Neural progenitor cell (in vitro differentiated cells): ENCODE data around the gene GPR39. TPM values are rescaled to one million over a fixed set of nuclear protein-coding genes. Genes with fewer than 3 reads are reported as not detected.

Source experiments
- DNase-seq: peaks from one replicate; pipeline ENCODE4 v3.0.0-alpha.2; 2016; ENCODE audit warnings: low spot score
- H2AFZ ChIP-seq: fragments of 200-600 bp; sonication (generic); replicated peaks from 2 replicates; pipeline ENCODE4 v1.6.1; 2016; ENCODE audit warnings: antibody characterized with exemption
- H3F3A ChIP-seq: fragments of 200-600 bp; sonication (generic); 2 replicates; pipeline ENCODE4 v1.6.1; 2016; ENCODE audit warnings: antibody characterized with exemption, low read depth
- H3K27ac ChIP-seq: fragments of 200-600 bp; sonication (generic); 2 replicates; pipeline ENCODE4 v1.5.1; 2016; ENCODE audit warnings: mild to moderate bottlenecking
- H3K27me3 ChIP-seq: fragments of 200-600 bp; sonication (generic); 2 replicates; pipeline ENCODE4 v1.6.1; 2016; ENCODE audit warnings: mild to moderate bottlenecking, moderate library complexity
- H3K36me3 ChIP-seq: fragments of 200-600 bp; sonication (generic); 2 replicates; pipeline ENCODE4 v1.5.1; 2016
- H3K4me1 ChIP-seq: fragments of 200-600 bp; sonication (generic); 2 replicates; pipeline ENCODE4 v1.6.1; 2016; ENCODE audit warnings: mixed run types
- H3K4me2 ChIP-seq: fragments of 200-600 bp; sonication (generic); 2 replicates; pipeline ENCODE4 v1.6.1; 2016
- H3K4me3 ChIP-seq: fragments of 200-600 bp; sonication (generic); 2 replicates; pipeline ENCODE4 v1.5.1; 2016
- H3K79me2 ChIP-seq: fragments of 200-600 bp; sonication (generic); 2 replicates; pipeline ENCODE4 v1.6.1; 2016; ENCODE audit warnings: low read depth
- H3K9ac ChIP-seq: fragments of 200-600 bp; sonication (generic); 2 replicates; pipeline ENCODE4 v1.6.1; 2016
- H3K9me3 ChIP-seq: fragments of 200-600 bp; sonication (generic); 2 replicates; pipeline ENCODE4 v1.5.1; 2016; ENCODE audit warnings: low read depth
- H4K20me1 ChIP-seq: fragments of 200-600 bp; sonication (generic); 2 replicates; pipeline ENCODE4 v1.6.1; 2016; ENCODE audit warnings: low read depth
- H3K27ac Mint-ChIP-seq: 3 replicates; pipeline ENCODE4 v1.8.0; 2021; ENCODE audit warnings: mixed read lengths
- H3K27me3 Mint-ChIP-seq: 2 replicates; pipeline ENCODE4 v1.8.0; 2022; ENCODE audit warnings: low read depth, mild to moderate bottlenecking, inconsistent platforms, moderate library complexity, mixed read lengths; ENCODE audit not compliant: insufficient read depth
- H3K36me3 Mint-ChIP-seq: 3 replicates; pipeline ENCODE4 v1.8.0; 2021; ENCODE audit warnings: mixed read lengths
- H3K4me1 Mint-ChIP-seq: 3 replicates; pipeline ENCODE4 v1.8.0; 2021; ENCODE audit warnings: mixed read lengths
- H3K4me3 Mint-ChIP-seq: 3 replicates; pipeline ENCODE4 v1.8.0; 2021; ENCODE audit warnings: mild to moderate bottlenecking, moderate library complexity, mixed read lengths
- H3K9me3 Mint-ChIP-seq: 3 replicates; pipeline ENCODE4 v1.8.0; 2020; ENCODE audit warnings: mixed read lengths
- CTCF ChIP-seq: fragments of 200-600 bp; sonication (generic); IDR thresholded peaks from 2 replicates; pipeline ENCODE4 v1.5.1; 2017; ENCODE audit warnings: antibody characterized with exemption, mild to moderate bottlenecking
- EZH2 ChIP-seq: fragments of 200-600 bp; sonication (generic); IDR thresholded peaks from 2 replicates; pipeline ENCODE4 v1.6.1; 2017; ENCODE audit warnings: antibody characterized with exemption, mild to moderate bottlenecking, moderate library complexity
- EZH2phosphoT487 ChIP-seq: fragments of 200-600 bp; sonication (generic); IDR thresholded peaks from 2 replicates; pipeline ENCODE4 v1.6.1; 2017; ENCODE audit warnings: antibody characterized with exemption
- total RNA-seq: library from RNA; depleted of rRNA; stranded (reverse); fragments of >200 nt; gene quantifications from 2 replicates; pipeline ENCODE4 v1.2.3, GENCODE V29; 2015; ENCODE audit warnings: low replicate concordance

Gene GPR39
- total RNA-seq, 1 donor from 2014 or later = 0.28 TPM

DNA sequence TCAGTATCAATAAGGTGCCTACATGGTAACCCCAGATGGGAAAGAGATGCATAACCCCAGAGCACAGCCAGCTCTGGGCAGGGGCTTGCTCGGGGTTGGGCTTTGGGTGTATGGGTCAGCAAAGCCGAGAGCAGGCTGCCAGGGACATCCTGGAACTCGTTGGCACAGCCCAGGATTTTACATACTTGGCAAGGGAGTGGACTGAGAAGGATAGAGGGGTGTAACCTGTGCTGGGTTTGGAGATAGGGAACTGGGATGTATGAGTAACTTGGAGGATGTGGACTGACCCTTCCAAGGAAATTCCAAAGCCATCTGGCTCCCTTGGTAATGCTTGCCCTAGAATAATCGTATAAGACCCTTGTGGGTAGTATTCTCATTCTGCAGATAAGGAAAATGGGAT, 44.2 kb downstream of the GPR39 start:
- DNase-seq = no peak
- H3K27me3 ChIP-seq = no peaks in the 10 kb centered on the region
- TF ChIP-seq CTCF (no peak), EZH2 (no peak), EZH2phosphoT487 (no peak)
- Mint-ChIP-seq H3K9me3 (peaks cover 20% of the 10 kb centered on the region), H3K36me3 (no peaks in the 10 kb centered on the region), H3K27me3 (peaks cover 3% of the 10 kb centered on the region), H3K4me1 (no peaks in the 10 kb centered on the region), H3K27ac (no peak overlapping the region), H3K4me3 (no peak overlapping the region)
- H3K36me3 ChIP-seq = no peaks in the 10 kb centered on the region
- H3K79me2 ChIP-seq = no peaks in the 10 kb centered on the region
- H3K4me2 ChIP-seq = no peak overlapping the region
- no peaks in the 10 kb centered on the region for H3F3A ChIP-seq
- no peak overlapping the region for H3K27ac ChIP-seq
- H3K4me3 ChIP-seq = no peak overlapping the region
- H3K9ac ChIP-seq = no peak overlapping the region
- no peak overlapping the region for H2AFZ ChIP-seq
- H4K20me1 ChIP-seq = no peaks in the 10 kb centered on the region
- H3K4me1 ChIP-seq = no peaks in the 10 kb centered on the region
- peaks cover 4% of the 10 kb centered on the region for H3K9me3 ChIP-seq

DNA sequence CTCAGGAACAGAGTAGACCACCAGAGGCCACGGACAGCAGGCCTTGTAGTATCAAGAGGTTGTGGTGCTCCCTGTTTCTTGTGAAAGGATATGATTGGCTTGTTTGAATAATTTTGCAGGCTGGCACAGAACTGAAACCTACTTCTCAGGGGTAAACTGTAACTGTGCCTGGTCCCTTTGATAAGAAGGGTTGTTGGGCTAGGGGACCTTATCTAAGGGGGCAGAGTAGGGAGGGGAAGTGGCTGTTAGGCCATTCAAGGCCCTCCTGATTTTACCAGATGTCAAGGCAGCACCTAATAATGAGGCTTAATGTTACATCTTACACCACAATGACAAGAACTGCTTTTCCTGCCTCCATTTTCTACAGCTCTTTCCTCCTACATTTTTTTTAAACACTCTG, 45.6 kb downstream of the GPR39 start:
- Histone ChIP-seq H3K4me1 (no peaks in the 10 kb centered on the region), H3K79me2 (no peaks in the 10 kb centered on the region), H3K4me2 (no peak overlapping the region), H3F3A (no peaks in the 10 kb centered on the region), H3K27me3 (no peaks in the 10 kb centered on the region), H3K4me3 (no peak overlapping the region), H3K9me3 (peaks cover 12% of the 10 kb centered on the region), H3K9ac (no peak overlapping the region), H4K20me1 (no peaks in the 10 kb centered on the region), H2AFZ (no peak overlapping the region), H3K36me3 (no peaks in the 10 kb centered on the region), H3K27ac (no peak overlapping the region)
- no peaks in the 10 kb centered on the region for H3K36me3 Mint-ChIP-seq
- no peak overlapping the region for H3K27ac Mint-ChIP-seq
- no peak for DNase-seq
- H3K4me3 Mint-ChIP-seq = no peak overlapping the region
- TF ChIP-seq EZH2 = no peak
- no peak for TF ChIP-seq CTCF
- TF ChIP-seq EZH2phosphoT487 = no peak
- H3K4me1 Mint-ChIP-seq = no peaks in the 10 kb centered on the region
- H3K27me3 Mint-ChIP-seq = peaks cover 3% of the 10 kb centered on the region
- H3K9me3 Mint-ChIP-seq = peaks cover 27% of the 10 kb centered on the region

DNA sequence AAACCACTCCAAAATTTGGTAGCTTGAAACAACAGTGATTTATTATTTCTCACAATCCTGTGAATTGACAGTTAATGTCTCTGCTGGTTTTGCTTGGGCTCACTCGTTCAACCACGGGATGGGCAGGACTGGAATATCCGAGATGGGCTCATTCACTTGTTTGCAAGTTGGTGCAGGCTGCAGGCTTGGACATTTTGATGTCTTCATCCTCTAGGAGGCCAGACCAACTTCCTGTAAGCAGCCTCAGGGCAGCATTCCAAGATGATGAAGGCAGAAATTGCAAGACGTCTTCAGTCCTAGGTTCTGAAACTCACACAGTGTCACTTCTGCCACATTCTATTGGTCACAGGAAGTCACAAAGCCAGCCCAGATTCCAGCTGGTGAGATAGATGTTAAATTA, 47.1 kb downstream of the GPR39 start:
- H2AFZ ChIP-seq = no peak overlapping the region
- Mint-ChIP-seq H3K27ac (no peak overlapping the region), H3K27me3 (peaks cover 3% of the 10 kb centered on the region), H3K4me1 (no peaks in the 10 kb centered on the region), H3K4me3 (no peak overlapping the region), H3K9me3 (peaks cover 31% of the 10 kb centered on the region), H3K36me3 (no peaks in the 10 kb centered on the region)
- peaks cover 12% of the 10 kb centered on the region for H3K9me3 ChIP-seq
- no peaks in the 10 kb centered on the region for H3K36me3 ChIP-seq
- H3K4me2 ChIP-seq = no peak overlapping the region
- no peaks in the 10 kb centered on the region for H3K4me1 ChIP-seq
- no peak for DNase-seq
- H4K20me1 ChIP-seq = no peaks in the 10 kb centered on the region
- TF ChIP-seq EZH2phosphoT487 = no peak
- no peak for TF ChIP-seq EZH2
- TF ChIP-seq CTCF = no peak
- no peaks in the 10 kb centered on the region for H3F3A ChIP-seq
- no peak overlapping the region for H3K9ac ChIP-seq
- H3K27me3 ChIP-seq = no peaks in the 10 kb centered on the region
- no peaks in the 10 kb centered on the region for H3K79me2 ChIP-seq
- H3K4me3 ChIP-seq = no peak overlapping the region
- H3K27ac ChIP-seq = no peak overlapping the region

DNA sequence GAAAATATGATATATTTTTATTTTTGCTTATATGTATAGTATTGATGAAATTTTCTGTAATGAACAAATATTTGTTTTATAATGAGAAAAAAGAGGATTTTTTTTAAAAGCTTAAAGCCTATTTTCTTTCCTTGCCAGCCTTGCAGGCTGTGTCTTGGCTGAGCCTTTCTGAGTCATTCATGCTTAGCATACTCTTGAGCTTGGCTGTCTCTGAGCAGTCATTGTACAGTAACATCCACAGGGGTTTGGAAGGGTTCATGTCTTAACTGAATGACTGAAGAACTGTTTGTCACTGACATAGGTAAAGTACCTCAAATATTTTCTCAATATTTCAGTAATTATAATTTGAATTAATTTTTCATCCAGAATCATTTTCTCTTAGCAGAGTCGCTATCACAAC, 49.3 kb downstream of the GPR39 start:
- H3K36me3 ChIP-seq = no peaks in the 10 kb centered on the region
- H3F3A ChIP-seq = no peaks in the 10 kb centered on the region
- no peak overlapping the region for H3K4me2 ChIP-seq
- Mint-ChIP-seq H3K27me3 (peaks cover 3% of the 10 kb centered on the region), H3K36me3 (no peaks in the 10 kb centered on the region), H3K9me3 (peaks cover 33% of the 10 kb centered on the region), H3K27ac (no peak overlapping the region), H3K4me3 (no peak overlapping the region), H3K4me1 (peaks cover 2% of the 10 kb centered on the region)
- peaks cover 12% of the 10 kb centered on the region for H3K9me3 ChIP-seq
- TF ChIP-seq EZH2 (no peak), EZH2phosphoT487 (no peak), CTCF (no peak)
- no peaks in the 10 kb centered on the region for H4K20me1 ChIP-seq
- no peaks in the 10 kb centered on the region for H3K79me2 ChIP-seq
- H3K27me3 ChIP-seq = no peaks in the 10 kb centered on the region
- H3K9ac ChIP-seq = no peak overlapping the region
- H2AFZ ChIP-seq = no peak overlapping the region
- no peaks in the 10 kb centered on the region for H3K4me1 ChIP-seq
- no peak overlapping the region for H3K4me3 ChIP-seq
- DNase-seq = no peak
- H3K27ac ChIP-seq = no peak overlapping the region
